NCI-H146 treated with DMSO at 0.1 percent for 48 hours (cell line): ENCODE measurements around the gene NTN5.
"Not testable (repeated sequence)": the region's sequence is repeated elsewhere in the genome, so short reads cannot be mapped to it uniquely, and the experiment has no call there.

Source experiments
- DNase-seq: peaks from one replicate; lab custom pipeline; 2025; ENCODE audit not compliant: unreplicated experiment; lab: John Stamatoyannopoulos, UW

Gene NTN5, protein sequence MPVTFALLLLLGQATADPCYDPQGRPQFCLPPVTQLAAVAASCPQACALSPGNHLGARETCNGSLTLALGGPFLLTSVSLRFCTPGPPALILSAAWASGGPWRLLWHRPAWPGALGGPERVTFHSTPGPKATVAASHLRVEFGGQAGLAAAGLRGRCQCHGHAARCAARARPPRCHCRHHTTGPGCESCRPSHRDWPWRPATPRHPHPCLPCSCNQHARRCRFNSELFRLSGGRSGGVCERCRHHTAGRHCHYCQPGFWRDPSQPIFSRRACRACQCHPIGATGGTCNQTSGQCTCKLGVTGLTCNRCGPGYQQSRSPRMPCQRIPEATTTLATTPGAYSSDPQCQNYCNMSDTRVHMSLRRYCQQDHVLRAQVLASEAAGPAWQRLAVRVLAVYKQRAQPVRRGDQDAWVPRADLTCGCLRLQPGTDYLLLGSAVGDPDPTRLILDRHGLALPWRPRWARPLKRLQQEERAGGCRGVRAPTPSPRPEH

DNA sequence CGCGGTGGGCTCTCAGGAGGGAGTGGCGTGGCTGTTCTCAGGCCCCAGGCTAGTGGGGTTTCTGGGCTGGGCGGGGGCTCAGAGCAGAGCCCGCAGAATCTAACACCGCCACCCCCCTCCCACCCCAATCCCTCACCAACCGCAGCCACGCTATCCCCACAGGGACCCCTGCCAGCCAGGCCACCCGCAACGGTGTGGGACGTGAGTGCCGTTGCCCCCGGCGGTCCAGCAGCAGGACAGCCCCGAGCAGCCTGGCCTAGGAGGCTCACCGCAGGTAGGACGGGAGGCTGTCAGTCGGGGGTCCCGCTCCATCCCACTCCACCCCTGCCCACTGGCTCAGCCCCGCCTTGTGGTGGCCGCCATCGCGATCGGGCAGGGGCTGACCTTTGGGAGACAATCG is at the start of gene NTN5:
Gene NTN5 (minus strand): TSS at position 24 of the 400 bp plus-strand sequence. CDS start 2,031 bp downstream, outside the sequence.
- no peak for DNase-seq

DNA sequence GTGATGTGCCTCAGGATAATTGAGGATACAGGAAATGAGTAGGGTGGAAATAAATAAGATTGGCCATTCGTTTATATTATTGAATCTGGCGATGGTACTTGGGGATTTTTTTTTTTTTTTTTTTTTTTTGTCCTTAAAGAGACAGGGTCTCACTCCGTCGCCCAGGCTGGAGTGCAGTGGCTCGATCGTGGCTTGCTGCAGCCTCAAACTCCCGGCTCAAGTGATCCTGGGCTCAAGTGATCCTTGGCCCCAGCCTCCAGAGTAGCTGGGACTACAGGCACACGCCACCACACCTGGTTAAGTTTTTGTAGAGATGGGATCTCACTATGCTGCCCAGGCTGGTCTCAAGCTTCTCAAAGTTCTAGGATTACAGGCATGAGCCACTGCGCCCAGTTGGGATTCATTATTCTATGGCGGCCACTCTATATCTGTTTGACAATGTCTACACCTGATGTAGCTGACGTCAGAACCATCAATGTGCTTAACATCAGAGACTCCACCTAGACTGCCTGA is 49.4 kb upstream of the NTN5 start:
- DNase-seq, result no peak

DNA sequence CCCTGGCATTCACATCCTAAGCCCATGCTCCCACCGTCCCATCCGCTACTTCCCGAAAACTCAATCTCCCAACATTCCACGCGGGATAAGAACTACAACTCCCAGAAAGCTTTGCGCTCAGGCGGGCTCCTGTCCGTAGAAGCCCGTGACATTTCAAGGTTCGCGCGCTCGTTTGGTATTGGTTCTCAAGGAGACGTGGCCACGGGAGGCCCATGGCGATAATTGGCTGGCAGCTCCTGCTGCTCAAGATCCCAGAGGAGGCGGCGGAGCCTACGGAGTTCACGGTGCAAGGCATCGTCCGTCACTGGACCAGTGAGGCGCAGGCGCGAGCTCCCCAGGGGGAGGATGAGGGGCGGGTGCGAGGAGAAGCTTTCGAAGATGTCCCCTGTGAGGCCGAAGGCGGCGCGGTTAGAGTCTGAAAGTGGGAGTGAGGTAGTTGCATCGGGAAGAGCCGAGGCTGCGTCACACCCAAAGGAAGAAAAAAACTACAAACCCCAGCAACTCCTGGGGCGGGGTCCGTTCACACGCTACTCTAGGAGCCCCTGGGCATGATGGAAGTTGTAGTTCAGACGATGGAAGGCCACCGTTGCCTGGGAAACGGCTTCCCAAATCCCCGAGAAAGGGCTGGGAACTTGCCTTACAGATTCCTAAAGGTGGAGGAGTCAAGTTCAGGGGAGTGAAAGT is 47.9 kb upstream of the NTN5 start:
- peak; percentile 99 for DNase-seq

DNA sequence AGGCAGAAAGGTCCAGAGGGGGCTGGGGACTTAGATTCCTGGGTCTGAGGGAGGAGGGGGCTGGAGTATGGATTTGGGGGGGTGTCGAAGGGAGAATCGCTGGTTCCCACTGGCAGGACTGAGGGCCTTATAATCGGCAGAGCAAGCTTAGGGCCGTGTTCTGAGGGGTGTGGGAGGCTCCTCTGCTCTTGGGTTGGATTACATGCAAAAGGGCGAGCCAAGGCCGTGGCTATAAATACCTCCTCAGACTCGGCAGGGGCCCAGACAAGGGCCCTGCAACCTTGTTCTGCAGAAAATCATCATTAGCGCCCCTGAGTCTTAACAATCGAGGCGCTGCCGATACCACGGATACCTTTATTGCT is 47.4 kb upstream of the NTN5 start:
- DNase-seq, result no peak

DNA sequence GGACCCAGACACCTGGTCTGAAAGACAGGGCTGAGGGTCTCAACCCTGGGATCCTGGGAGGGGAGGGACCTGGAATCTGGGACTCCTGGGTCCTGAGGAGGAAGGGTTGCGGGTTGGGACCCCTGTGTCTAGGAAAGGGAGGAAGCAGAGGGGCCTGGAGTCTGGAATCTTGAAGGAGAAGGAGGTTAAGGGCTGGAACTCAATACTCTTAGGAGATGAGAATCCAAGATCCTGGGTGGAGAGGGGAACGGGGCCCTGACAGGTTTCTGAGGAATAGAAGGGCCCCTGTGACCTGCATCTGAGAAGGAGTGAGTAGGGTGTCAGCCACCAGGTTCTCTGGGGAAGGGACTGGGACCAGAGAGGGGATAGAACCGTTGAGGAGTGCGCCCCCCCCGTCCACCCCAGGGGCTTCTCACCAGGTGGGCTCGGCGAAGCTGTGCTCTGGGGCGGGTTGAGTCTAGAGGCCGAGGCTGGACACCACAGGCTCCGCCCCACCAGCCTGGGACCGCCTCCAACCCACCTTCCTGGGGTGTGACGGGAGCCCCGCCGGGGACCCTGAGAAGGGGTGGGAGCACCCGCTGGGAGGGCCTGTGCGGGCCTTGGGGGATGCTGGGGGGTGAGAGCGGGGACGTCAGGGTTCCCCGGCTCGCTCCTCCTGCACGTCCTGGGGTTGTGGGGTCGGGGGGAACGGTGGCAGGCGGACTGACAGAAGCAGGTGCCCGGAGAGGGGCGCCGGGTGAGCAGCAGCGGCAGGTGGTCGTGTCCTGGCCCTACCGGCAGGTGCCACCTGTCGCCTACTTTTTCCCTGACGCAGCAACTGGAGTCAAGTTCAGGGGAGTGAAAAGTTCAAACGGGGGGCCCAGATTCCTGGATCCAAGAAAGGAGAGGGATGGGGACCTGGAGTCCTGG is 46.7 kb upstream of the NTN5 start, which contains the start of gene MAMSTR:
Gene MAMSTR (minus strand): TSS at position 463 of the 909 bp plus-strand sequence. CDS start 694 bp downstream, outside the sequence.
- no peak for DNase-seq

DNA sequence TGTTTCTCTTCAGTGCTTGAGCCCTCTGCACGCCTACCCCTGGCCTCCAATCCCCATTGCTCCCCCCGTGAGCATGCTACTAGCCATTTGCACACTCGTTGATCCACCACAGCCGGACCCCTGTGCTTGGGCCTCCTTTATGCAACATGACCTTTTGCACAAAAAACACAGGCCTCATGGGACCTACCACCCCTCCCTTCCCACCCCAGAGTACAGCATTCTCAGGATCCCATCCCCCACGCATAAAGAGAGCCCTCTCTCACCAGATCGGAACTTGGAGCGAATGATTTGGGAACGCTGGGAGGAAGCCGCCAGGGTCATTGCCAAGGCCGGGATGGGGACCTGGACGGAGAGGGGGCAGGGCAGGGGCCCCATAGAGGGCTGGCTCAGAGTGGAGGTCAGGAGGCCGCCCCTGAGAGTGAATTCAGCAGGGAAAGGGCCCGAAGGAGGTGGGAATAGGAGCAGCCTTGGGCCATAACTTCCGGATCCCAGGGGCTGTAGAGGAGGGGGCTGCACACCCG is 46.0 kb upstream of the NTN5 start:
- no peak for DNase-seq

DNA sequence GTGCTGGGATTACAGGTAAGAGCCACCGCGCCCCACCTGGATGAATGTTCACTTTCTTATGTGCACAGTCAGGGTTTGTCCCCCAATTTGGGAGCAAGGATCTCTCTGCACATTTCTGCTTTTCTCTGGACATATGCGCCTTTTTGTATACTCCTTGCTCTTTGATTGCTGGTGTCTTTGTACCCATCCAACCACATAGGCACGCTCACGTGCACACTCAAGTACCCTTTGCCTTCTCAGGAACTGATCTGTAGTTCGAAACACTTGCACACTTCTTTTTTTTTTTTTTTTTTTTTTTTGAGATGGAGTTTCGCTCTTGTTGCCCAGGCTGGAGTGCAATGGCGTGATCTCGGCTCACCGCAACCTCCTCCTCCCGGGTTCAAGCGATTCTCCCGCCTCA is 45.3 kb upstream of the NTN5 start:
- not testable (repeated sequence) for DNase-seq

DNA sequence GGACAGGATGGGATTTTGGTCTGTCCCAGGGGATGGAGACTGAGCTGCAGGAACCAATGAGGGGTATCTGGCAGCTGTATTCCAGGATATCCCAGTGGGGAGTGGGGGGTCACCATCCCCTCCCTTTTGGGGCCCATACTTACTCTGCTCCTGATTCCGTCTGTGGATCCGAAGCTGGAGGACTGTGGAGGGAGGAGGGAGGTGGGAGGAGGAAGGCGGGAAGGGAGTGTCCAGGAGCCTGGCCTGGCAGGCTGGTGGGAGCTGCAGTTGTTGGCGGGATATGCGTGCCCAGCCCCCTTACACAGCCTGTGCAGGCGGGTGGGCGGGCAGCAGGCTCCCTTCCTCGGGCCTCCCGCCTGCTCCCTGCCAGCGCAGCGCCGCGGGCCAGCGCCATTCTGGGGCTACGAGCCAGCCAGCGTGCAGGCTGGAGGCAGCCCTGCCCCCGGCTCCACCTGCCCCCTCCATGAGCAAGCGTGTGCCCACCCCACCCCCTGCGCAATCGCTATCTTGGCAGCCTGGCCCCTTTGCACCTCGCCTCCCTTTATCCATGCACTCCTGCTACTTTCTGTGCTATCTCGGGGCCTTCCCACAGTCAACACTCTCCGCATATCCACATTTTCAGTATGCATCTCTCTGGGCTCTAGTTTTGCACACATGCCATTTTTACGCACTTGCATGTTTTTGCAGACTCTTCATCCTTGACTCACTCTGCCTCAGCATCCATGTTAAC is 43.9 kb upstream of the NTN5 start:
- DNase-seq, result no peak

DNA sequence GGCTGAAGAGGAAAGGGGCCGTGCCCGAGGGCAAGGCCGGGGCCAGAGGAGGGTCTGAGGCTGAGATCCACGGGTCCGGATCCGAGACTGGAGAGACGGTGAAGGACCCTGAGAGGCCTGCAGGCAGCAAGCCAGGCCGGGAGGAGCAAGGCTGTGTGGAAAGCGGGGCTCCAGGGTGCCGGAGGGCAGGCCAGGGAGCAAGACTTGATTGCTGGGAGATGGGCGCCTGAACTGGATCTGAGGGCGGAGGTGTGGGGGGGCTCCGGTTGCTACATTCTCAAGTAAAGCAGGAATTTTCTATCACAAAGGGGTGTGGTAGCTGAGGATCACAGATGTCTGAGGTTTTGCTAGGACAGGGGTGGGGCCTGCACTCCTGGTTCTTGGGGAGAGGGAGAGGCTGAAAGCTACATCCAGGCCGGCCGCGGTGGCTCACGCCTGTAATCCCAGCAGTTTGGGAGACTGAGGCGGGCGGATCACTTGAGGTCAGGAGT is 42.9 kb upstream of the NTN5 start:
- DNase-seq, result no peak

DNA sequence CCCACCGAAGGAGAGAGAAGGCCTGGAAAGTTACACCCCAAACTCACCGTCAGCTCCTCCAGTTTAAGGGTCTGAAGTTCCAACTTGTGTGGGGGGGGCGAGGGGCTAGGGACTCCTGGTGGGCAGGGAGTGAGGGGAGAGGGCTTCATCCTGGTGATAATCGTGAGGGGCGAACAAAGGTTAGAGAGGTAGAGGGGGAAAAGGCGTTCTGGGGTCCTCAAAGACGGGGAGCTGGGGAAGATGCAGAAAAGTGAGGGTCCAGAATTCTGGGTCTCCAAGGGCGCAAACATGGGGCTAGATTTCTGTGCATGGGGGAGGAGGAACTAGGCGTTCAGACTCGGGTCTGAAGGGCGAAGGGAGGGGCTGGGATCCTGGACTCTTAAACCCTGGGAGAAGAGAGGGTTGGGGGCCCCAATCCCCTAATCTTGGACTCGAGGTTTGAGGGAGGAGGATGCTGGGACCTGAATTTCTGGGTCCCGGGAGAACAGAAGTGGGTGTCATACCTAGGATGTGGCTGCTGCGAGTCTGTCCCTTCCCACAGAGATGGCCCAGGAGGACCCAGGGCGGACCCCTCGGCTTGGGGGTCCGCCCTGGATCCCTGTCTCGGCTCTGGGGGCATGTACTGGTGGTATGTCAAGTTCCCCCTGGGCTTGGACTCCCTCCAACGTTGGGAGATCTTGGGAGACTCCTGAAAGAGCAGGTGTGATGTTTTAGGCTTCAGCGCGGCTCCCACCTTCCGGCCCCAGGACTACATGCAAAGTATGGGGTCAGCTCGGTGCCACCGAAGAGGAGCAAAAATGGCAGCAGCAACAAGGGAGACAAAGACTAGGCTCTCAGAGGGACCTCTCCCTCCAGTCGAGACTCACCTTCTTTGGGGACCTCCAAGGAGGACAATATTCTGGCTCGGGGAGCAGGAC is 42.2 kb upstream of the NTN5 start:
- no peak for DNase-seq

DNA sequence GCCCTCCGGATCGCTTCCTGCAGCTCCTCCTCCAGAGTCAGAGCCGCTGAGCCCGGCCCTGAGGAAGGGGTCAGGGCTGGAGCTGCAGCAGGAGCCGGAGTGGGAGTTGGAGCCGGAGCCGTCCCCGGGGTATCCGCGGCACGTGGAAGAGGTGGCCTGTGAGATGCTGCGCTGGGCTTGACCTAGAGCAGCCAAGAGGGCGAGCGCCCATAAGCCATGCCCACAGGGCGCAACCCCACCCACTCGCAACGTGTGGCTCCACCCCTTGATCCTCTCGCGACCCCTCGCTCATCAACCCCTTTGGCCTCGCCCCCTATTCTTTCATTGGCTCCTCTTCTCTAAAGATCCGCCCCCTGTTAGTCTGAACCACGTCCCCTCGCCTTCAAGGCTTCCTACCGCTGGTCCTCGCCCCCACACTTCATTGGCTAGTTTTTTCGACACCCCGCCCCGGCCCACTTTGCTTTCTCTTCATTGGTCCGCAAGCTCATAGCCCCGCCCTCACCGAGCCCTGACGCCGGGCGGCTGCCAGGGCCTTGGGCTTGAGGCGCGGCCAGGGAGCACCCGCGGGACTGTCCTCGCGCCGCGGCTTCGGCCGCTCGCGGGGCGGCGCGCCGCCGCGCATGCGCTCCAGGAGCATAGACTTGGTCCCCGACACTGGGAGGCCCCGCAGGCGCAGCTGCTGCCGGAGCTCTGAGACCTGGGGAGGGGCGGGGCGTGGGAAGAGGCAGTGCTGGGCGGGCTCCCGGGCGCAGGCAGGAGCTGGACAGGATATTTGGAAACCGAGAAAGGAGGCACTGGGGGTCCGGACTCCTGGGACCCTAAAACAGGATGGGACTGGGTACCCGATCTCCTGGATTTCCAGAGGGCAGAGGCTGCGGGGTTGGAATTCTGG is 41.3 kb upstream of the NTN5 start:
- DNase-seq, result peak; percentile 99

DNA sequence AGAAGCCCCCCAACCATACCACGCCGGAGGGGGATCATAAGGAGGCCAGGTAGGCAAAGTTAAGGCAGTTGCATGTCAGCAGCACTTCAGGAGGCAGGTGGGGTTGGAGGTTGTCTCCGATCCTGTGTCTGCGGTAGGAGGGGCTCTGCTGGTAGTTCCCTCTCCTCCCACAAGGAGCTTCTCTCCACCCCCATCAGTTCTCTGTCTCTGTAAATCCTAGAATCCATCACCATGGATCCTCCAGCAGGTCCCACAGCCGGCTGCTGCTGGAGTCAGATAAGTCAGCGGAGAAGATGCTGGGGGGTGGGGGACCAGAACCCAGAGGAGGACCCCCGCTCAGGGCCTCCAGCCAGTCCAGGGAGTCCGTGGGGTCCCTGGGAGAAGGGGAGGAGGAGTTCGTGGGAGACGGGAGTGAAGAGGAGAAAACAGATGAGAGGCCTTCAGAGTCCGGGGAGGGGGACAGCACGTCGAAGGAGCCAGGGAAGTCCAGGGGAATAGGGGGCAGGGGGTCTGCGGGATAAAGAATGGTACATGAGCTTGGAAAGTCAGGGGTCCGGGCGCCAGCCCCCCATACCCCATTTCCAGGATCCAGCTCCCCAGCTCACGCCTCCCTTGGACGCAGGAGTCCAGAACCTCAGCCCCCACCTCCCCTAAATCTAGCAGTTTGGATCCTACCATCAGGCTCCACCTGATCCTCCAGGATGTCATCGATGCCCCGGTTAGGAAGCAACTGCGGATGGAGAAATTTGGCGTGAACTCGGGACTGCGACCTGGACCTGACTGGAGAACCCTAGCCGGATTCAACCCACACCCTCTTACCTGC is 40.4 kb upstream of the NTN5 start:
- no peak for DNase-seq

DNA sequence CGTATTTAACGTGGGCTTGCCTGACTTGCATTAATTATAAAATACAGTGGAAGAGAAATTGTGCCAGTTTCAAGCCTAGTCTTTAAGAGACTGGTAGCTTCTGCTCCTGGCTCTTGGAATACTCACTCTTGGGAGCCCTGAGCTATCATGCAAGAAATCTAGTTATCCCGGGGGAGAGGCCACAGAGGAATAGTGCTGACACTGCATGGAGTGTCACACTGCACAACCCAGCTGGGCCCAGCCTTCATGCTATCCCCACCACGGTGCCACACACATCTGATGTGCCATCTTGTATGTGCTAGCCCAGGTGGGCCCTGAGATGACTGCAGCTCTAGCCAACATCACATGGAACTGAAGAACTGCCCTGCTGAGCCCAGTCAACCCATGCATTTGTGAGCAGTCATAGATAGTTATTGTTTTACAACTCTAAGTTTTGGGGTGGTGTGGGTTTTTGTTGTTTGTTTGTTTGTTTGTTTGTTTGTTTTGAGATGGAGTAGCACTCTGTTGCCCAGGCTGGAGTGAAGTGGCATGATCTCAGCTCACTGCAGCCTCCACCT is 38.4 kb upstream of the NTN5 start:
- no peak for DNase-seq

DNA sequence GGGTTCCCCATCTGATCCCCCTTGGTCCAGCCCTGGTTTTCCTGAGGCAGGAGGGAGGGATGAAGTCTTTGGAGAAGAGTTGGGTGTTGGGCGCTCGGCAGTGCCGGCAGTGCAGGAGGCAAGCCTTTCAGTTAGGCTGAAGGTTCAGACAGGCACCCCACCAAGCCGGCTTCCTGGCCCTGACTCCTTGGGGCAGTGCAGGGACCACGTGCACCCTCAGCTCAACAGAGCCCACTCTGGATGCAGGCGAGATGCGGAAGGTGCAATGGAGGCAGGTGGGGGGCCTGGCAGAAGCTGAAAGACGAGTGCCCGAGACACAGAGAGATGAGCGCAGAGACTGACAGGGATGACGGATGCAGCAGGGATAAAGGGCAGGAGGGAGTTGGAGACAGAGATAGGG is 35.7 kb upstream of the NTN5 start:
- DNase-seq, result no peak

DNA sequence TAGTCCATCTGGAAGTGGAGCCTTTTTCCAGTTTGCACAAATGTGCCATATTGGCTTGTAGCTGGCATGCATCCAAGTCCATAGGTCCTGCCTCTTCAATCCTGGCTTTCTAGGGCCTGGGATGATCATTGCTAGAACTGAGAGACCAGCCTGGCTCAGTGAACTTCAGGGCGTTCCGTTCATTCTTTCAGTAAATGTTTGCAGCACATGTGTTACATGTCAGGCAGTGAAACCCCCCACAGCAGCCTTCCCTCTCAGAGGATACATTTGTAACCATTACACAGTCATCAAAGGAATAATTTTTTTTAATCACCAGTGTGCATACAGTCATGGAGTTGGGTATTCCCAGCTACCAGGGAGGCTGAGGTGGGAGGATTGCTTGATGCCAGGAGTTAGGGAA is 32.6 kb upstream of the NTN5 start:
- DNase-seq, result no peak

DNA sequence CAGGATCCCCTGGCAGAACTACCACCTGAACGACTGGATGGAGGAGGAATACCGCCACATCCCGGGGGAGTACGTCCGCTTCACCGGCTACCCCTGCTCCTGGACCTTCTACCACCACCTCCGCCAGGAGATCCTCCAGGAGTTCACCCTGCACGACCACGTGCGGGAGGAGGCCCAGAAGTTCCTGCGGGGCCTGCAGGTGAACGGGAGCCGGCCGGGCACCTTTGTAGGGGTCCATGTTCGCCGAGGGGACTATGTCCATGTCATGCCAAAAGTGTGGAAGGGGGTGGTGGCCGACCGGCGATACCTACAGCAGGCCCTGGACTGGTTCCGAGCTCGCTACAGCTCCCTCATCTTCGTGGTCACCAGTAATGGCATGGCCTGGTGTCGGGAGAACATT is 30.5 kb upstream of the NTN5 start:
- no peak for DNase-seq

DNA sequence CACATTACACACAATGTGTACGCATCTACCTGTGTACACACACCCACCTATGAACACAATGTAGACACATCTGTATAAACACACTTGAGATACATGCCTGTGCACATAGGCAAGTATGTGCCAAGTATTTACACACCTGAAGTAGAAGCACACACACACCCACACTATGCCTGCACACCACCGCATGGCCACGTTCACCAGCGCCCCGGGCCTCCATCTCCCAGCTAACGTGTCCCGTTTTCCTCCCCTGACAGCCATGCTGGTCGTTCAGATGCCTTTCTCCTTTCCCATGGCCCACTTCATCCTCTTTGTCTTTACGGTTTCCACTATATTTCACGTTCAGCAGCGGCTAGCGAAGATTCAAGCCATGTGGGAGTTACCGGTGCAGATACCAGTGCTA is 29.9 kb upstream of the NTN5 start:
- no peak for DNase-seq
